BLaER1 (cell line): ENCODE data around the gene DSCAML1.

Source experiments
- H3K27ac ChIP-seq: shearing (Covaris generic); formaldehyde crosslinking; 2 replicates; pipeline ENCODE4 v1.8.1; 2022
- H3K27me3 ChIP-seq: shearing (Covaris generic); formaldehyde crosslinking; 2 replicates; pipeline ENCODE4 v1.8.1; 2022
- H3K36me3 ChIP-seq: shearing (Covaris generic); formaldehyde crosslinking; 2 replicates; pipeline ENCODE4 v1.8.1; 2022
- H3K4me1 ChIP-seq: shearing (Covaris generic); formaldehyde crosslinking; 2 replicates; pipeline ENCODE4 v1.8.1; 2022
- H3K4me2 ChIP-seq: shearing (Covaris generic); formaldehyde crosslinking; 2 replicates; pipeline ENCODE4 v1.8.1; 2022
- H3K4me3 ChIP-seq: shearing (Covaris generic); formaldehyde crosslinking; 2 replicates; pipeline ENCODE4 v1.8.1; 2022
- H3K9ac ChIP-seq: shearing (Covaris generic); formaldehyde crosslinking; 2 replicates; pipeline ENCODE4 v1.8.1; 2022
- H3K9me3 ChIP-seq: shearing (Covaris generic); formaldehyde crosslinking; 2 replicates; pipeline ENCODE4 v1.8.1; 2022
- H4K20me1 ChIP-seq: shearing (Covaris generic); formaldehyde crosslinking; 2 replicates; pipeline ENCODE4 v1.8.1; 2022
- Cebpa-rat ChIP-seq: shearing (Covaris generic); IDR thresholded peaks from 2 replicates; pipeline ENCODE4 v1.8.1; 2022

DSCAML1 gene

DNA sequence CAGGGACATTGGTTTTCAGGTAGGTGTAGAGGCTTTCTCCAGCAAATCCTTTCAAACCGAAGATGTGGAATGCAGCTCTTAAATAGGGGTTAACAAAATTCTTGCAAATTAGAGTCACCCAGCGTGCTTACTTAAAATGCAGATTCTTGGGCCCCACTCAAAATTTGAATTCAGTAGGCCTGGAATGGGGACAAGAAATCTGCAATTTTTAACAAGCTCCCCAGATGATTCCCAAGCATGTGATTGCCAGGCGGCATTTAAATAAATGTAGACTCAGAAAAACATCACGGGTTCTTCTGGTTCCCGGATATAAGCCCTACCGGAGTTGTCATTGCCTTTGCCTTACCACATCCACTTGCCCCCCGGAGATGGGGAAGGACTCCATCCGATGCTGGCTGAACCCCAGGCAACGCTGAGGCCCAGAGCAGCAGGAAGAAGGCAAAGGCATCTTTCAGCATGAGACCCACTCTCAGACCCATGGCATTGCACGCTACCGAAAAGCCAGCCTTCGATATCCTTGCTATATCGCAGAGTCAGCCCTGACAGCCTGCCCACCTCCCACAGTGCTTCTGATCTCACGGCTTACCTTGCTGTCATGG is 134.2 kb downstream of the DSCAML1 start:
- TF ChIP-seq Cebpa-rat = no peak
- Histone ChIP-seq H3K27me3 (no peaks in the 10 kb centered on the region), H4K20me1 (no peaks in the 10 kb centered on the region; the same call in 1 of the 2 replicates)

DNA sequence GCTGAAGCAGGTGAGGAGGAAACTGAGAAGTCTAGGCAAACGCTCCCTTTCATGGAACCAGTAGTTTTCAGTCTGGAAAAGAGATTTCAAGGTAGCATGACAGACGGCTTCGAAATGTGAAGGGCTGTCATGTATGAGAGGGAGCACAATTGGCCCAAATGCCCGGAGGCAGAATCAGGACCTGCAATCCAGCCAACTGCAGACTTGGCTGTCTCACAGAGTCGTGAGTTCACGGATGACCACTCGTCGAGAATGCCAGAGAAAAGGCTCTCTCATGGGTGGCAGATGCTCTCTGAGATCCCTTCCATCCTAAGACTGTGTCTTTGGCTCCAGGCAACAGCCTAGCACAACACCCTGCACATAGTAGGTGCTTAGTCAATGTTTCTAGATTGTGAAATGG is 134.8 kb downstream of the DSCAML1 start:
- Histone ChIP-seq H3K9ac (no peak overlapping the region), H3K36me3 (no peaks in the 10 kb centered on the region), H4K20me1 (no peaks in the 10 kb centered on the region; the same call in 1 of the 2 replicates), H3K27ac (no peak overlapping the region), H3K9me3 (no peaks in the 10 kb centered on the region), H3K4me1 (no peaks in the 10 kb centered on the region), H3K4me3 (no peak overlapping the region), H3K4me2 (no peak overlapping the region), H3K27me3 (no peaks in the 10 kb centered on the region)
- no peak for TF ChIP-seq Cebpa-rat

More for the DNA sequence above, 134.2 kb downstream of the DSCAML1 start:
- H3K9me3 ChIP-seq = no peaks in the 10 kb centered on the region
- no peaks in the 10 kb centered on the region for H3K4me1 ChIP-seq
- H3K4me2 ChIP-seq = no peak overlapping the region
- no peaks in the 10 kb centered on the region for H3K36me3 ChIP-seq
- no peak overlapping the region for H3K27ac ChIP-seq
- H3K4me3 ChIP-seq = no peak overlapping the region
- H3K9ac ChIP-seq = no peak overlapping the region

DNA sequence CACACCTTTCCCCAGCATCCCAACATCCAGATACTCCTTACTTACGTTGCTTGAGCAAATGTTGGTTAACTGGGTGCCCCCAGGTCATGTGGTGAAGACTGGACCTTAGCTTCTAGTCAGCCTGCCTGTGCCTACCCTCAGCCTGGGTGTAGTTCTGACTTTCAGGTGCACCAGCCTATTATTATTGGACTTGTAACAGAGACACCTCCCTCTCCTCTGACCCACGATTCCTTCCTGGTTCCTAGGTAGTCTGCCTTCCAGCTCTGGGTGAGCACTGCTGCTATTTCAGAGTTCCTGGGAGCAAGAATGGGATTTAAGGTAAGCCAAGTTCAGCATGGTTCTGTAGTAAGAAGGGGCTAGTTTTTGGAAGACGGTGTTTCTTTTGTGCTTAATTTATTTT is 138.2 kb downstream of the DSCAML1 start:
- Histone ChIP-seq H3K4me2 (no peak overlapping the region), H3K27ac (no peak overlapping the region), H3K27me3 (no peaks in the 10 kb centered on the region), H3K9ac (no peak overlapping the region), H3K4me1 (no peaks in the 10 kb centered on the region), H3K36me3 (no peaks in the 10 kb centered on the region), H3K9me3 (no peaks in the 10 kb centered on the region), H4K20me1 (no peaks in the 10 kb centered on the region), H3K4me3 (no peak overlapping the region)
- TF ChIP-seq Cebpa-rat = no peak

DNA sequence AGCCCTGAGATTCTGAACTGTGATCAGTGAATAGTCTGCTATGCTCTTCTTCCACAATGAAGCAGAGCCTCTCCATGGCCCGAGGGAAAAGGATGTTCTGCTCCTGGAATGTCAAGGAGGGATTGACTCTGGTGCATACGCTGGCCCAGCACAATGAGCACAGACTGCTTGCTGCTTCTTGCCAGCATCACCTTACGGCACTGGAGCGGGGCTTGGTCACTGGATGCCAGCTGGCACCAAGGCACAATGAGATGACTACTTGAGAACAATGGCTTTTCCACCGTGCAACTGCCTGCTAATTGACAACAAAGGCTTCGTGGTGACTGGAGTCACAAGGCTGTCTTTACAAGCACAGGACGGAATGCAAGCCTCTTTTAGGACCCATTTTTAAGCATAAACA is 139.2 kb downstream of the DSCAML1 start:
- Histone ChIP-seq H3K9me3 (no peaks in the 10 kb centered on the region), H3K27me3 (no peaks in the 10 kb centered on the region), H3K4me2 (no peak overlapping the region)

DNA sequence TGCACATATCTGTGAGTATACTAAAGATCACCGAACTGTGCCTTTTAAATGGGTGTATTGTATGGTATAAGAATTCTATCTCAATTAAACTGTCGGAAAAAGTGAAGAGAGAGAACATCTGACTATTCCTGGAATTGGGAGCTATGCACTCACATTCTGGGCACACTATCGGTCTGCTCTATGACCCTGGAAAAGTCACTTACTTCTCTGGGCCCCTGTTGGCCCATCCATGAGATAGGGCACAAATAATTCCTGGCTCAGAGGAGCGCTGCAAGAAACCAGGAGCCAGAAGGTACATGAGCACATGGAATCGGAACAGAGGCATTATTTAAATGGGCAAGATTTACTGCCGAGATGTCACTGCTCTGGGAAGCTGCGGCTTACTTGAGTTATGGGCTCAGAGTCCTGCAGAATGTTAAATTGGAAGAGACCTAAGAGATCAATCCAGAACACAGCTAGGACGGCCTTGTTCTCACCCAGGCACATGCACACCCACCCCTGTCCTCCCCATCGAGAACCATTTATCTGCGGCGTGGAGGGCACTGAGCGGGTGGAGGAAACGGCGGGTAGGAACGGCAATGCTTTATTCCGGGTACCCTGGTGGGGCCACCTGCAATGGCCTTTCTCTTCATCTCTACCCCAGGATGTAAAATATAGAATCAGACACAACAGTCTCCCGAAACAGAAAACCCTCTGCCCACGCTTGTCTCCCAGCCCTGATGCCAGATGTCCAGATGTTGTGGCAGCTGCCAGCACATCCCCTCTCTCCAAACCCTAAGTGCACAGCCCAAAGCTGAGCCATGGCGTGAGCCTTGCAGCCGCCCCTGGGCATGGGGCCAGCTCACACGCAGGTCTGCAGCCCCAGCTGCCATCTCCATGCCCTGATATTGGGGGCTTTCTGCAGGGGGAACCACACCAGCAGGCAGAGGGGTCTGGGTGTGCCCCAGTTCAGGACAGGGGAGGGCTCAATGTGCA is 142.4 kb downstream of the DSCAML1 start:
- Histone ChIP-seq H3K9me3 (no peaks in the 10 kb centered on the region), H3K36me3 (no peaks in the 10 kb centered on the region), H3K27ac (no peak overlapping the region), H4K20me1 (no peaks in the 10 kb centered on the region), H3K9ac (no peak overlapping the region), H3K4me1 (no peaks in the 10 kb centered on the region), H3K4me3 (no peak overlapping the region), H3K27me3 (no peaks in the 10 kb centered on the region), H3K4me2 (no peak overlapping the region)
- no peak for TF ChIP-seq Cebpa-rat

More for the DNA sequence above, 139.2 kb downstream of the DSCAML1 start:
- no peak overlapping the region for H3K27ac ChIP-seq
- H4K20me1 ChIP-seq = no peaks in the 10 kb centered on the region
- H3K36me3 ChIP-seq = no peaks in the 10 kb centered on the region
- H3K4me1 ChIP-seq = no peaks in the 10 kb centered on the region
- no peak overlapping the region for H3K4me3 ChIP-seq
- no peak for TF ChIP-seq Cebpa-rat
- no peak overlapping the region for H3K9ac ChIP-seq

DNA sequence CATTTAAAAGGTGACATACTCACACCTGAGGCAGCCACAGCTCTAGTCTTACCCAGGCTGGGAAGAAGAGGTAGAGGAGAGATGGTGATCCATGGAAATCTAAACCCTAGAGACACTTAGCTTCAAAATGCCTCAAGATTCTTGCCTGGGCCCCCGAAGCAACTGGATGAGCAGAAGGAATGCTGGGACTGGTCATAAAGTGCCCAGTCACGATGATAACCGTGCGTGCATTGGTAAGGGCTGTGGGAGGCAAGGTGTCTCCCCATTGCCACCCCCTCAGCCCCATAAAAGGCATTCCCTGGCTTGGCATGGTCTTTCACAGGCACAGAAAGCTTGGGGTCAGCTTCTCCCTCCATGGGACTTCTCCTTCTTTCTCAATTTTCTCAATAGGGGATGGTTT is 144.5 kb downstream of the DSCAML1 start:
- H3K27me3 ChIP-seq = no peaks in the 10 kb centered on the region
- no peaks in the 10 kb centered on the region for H4K20me1 ChIP-seq
- no peak overlapping the region for H3K4me3 ChIP-seq
- TF ChIP-seq Cebpa-rat = no peak
- no peaks in the 10 kb centered on the region for H3K9me3 ChIP-seq
- no peak overlapping the region for H3K9ac ChIP-seq
- H3K4me1 ChIP-seq = no peaks in the 10 kb centered on the region
- no peaks in the 10 kb centered on the region for H3K36me3 ChIP-seq
- H3K4me2 ChIP-seq = no peak overlapping the region
- no peak overlapping the region for H3K27ac ChIP-seq

DNA sequence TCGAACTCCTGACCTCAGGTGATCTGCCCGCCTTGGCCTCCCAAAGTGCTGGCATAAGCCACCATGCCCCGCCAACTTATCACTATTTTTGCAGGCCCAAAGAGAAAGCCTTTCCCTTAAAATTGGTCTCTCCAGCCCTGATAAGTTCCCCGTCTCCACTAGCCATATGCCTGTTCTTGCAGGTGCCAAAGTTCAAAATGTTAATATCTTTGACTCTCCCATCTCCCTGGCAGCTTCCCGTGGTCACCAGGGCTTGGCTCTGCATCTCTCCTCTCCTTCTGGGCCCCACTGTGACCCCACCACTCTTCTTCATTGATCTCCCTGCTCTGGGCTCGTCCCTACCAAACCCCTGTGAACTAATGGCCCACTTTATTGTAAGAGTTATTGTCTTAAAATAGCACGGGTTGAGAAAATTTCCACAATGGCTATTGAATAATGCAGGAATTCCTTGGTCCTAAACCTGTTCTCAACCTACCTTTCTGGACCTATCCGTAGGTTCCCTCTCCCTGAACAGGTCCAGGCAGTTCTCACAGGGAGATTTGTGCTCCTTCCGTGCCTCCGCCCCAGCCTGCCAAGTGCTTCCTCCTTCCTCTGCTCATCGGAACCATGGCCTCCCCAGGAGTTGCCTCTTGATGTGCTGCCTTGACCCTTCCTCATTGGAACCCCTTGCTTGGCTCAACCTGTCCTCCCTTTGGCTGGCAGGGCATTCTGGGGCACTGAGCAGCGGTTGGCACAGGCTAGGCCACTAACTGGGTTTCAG is 147.5 kb downstream of the DSCAML1 start:
- Histone ChIP-seq H3K4me1 (no peaks in the 10 kb centered on the region), H3K4me2 (no peak overlapping the region), H3K4me3 (no peak overlapping the region), H3K27me3 (no peaks in the 10 kb centered on the region), H3K27ac (no peak overlapping the region), H3K9ac (no peak overlapping the region), H3K9me3 (no peaks in the 10 kb centered on the region), H4K20me1 (no peaks in the 10 kb centered on the region), H3K36me3 (no peaks in the 10 kb centered on the region)
- TF ChIP-seq Cebpa-rat = no peak

DNA sequence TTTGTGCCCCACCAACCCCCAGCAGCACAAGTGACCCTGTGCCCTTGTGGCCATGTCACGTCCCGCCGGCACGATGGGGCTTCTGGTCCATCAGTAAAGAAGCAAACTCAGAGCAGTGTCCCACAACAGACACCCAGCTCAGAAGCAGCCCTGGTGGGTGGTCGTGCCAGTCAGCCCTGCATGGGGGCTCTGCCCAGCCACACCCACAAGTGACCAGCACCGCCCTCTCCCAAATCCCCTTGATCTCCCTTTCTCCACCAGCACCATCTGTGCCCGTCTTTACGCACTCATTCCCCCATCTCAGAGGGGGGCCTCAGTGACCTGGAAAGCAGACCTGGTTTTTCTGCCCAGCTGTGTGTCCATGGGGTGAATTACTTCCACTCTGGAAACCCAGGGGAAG is 149.1 kb downstream of the DSCAML1 start:
- H3K27ac ChIP-seq = no peak overlapping the region
- H3K9ac ChIP-seq = no peak overlapping the region
- no peak overlapping the region for H3K4me2 ChIP-seq
- no peaks in the 10 kb centered on the region for H3K4me1 ChIP-seq
- H3K36me3 ChIP-seq = no peaks in the 10 kb centered on the region
- no peak overlapping the region for H3K4me3 ChIP-seq
- H3K9me3 ChIP-seq = no peaks in the 10 kb centered on the region
- TF ChIP-seq Cebpa-rat = no peak
- H3K27me3 ChIP-seq = no peaks in the 10 kb centered on the region
- H4K20me1 ChIP-seq = no peaks in the 10 kb centered on the region

DNA sequence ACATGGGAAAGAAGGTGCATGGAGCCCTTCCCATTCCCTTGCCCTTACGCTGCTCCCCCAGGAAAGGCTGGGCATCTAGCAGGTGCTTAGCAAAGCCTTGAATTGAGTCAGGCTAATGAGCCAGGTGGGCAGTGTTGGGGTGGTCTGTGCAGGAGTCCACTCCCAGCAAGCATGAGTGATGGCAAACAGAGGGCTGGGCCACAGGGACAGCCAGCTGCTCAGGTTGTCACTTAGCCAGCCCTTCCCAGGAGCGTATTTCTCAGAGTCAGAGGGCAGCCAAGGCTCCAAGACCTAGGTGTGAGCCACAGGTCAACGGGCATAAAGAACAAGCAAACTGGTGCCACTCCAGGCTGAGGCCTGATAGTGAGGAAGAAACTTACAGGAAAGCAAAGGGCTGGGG is 149.8 kb downstream of the DSCAML1 start:
- Histone ChIP-seq H3K4me2 (no peak overlapping the region), H4K20me1 (no peaks in the 10 kb centered on the region), H3K9ac (no peak overlapping the region), H3K27ac (no peak overlapping the region), H3K36me3 (no peaks in the 10 kb centered on the region), H3K4me3 (no peak overlapping the region), H3K9me3 (no peaks in the 10 kb centered on the region), H3K4me1 (no peaks in the 10 kb centered on the region), H3K27me3 (no peaks in the 10 kb centered on the region)
- TF ChIP-seq Cebpa-rat = no peak

DNA sequence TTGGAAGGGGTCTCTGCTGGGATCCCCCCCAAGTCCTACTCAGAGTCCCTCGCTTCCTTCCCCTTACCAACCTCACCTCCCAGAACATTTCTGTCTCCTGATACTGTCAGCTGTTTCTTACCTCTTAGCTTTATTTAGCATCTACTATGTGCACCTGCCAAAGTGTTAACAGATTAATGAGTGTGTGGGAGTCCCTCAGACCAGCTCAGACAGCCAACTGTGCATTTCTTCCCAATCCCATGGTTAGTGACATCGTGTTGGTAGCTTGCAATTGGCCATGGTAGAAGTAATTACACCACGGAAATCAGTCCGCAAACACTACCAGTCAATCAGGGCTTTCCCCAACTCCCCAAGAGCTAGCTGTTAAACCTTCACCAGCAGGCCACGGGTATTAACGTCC is 150.6 kb downstream of the DSCAML1 start:
- H3K4me3 ChIP-seq = no peak overlapping the region
- no peaks in the 10 kb centered on the region for H3K27me3 ChIP-seq
- H3K4me1 ChIP-seq = no peaks in the 10 kb centered on the region
- H4K20me1 ChIP-seq = no peaks in the 10 kb centered on the region
- H3K27ac ChIP-seq = no peak overlapping the region
- H3K4me2 ChIP-seq = no peak overlapping the region
- H3K9ac ChIP-seq = no peak overlapping the region
- no peak for TF ChIP-seq Cebpa-rat
- no peaks in the 10 kb centered on the region for H3K9me3 ChIP-seq
- H3K36me3 ChIP-seq = no peaks in the 10 kb centered on the region
